Measurements from ENCODE around the gene TMC1.
"Not testable (repeated sequence)": the region's sequence is repeated elsewhere in the genome, so short reads cannot be mapped to it uniquely, and the experiment has no call there.

TMC1 gene

GRCh38 chr9:72817413-72817812, 296.0 kb downstream of the TMC1 start:
- DNase-seq (ENCODE audit: low read depth in 3 of 3): no peak

GRCh38 chr9:72818385-72818784, 297.0 kb downstream of the TMC1 start:
- no peak for DNase-seq (ENCODE audit: low read depth in 3 of 3)

GRCh38 chr9:72823971-72824370, 302.6 kb downstream of the TMC1 start:
- DNase-seq (ENCODE audit: low read depth in 3 of 3): no peak

GRCh38 chr9:72826996-72827949, 305.9 kb downstream of the TMC1 start:
- no peak for DNase-seq (ENCODE audit: low read depth in 3 of 3)

- no peak for DNase-seq (ENCODE audit: low read depth in 3 of 3)
Measured at GRCh38 chr9:72827950-72828731, 306.7 kb downstream of the TMC1 start.

GRCh38 chr9:72834994-72835393, 313.6 kb downstream of the TMC1 start:
- DNase-seq (ENCODE audit: low read depth in 3 of 3): no peak

- no peak for DNase-seq (ENCODE audit: low read depth in 3 of 3)
Measured at GRCh38 chr9:72836790-72837189, 315.4 kb downstream of the TMC1 start.

- no peak for DNase-seq (ENCODE audit: low read depth in 3 of 3)
Measured at GRCh38 chr9:72839085-72839484, 317.7 kb downstream of the TMC1 start.

- no peak for DNase-seq (ENCODE audit: low read depth in 3 of 3)
Measured at GRCh38 chr9:72843520-72844439, 322.4 kb downstream of the TMC1 start.

GRCh38 chr9:72844440-72844768, 323.0 kb downstream of the TMC1 start:
- no peak for DNase-seq (ENCODE audit: low read depth in 3 of 3)

GRCh38 chr9:72845052-72845451, 323.6 kb downstream of the TMC1 start:
- DNase-seq (ENCODE audit: low read depth in 3 of 3): not testable (repeated sequence)

- DNase-seq (ENCODE audit: low read depth in 3 of 3): not testable (repeated sequence)
Measured at GRCh38 chr9:72850209-72850608, 328.8 kb downstream of the TMC1 start.

GRCh38 chr9:72855321-72855720, 333.9 kb downstream of the TMC1 start:
- no peak for DNase-seq (ENCODE audit: low read depth in 3 of 3)

GRCh38 chr9:72855890-72856523, 334.6 kb downstream of the TMC1 start:
- no peak for DNase-seq (ENCODE audit: low read depth in 3 of 3)

- DNase-seq (ENCODE audit: low read depth in 3 of 3): no peak
Measured at GRCh38 chr9:72856972-72857623, 335.7 kb downstream of the TMC1 start.

- no peak for DNase-seq (ENCODE audit: low read depth in 3 of 3)
Measured at GRCh38 chr9:72857624-72857996, 336.2 kb downstream of the TMC1 start.

GRCh38 chr9:72858089-72858912, 336.9 kb downstream of the TMC1 start:
- no peak for DNase-seq (ENCODE audit: low read depth in 3 of 3)

GRCh38 chr9:72862788-72863187, 341.4 kb downstream of the TMC1 start:
- not testable (repeated sequence) for DNase-seq (ENCODE audit: low read depth in 3 of 3)

GRCh38 chr9:72863456-72864094, 342.2 kb downstream of the TMC1 start:
- DNase-seq (ENCODE audit: low read depth in 3 of 3): no peak

All from stimulated activated CD4-positive, alpha-beta T cell treated with anti-CD3 and anti-CD28 coated beads, TNF-alpha, amount 100 ng/mL, for 4 hours (primary cell).